Coronary artery (tissue), 2 donors: ENCODE data around the gene CRYGN.

Source experiments
- DNase-seq: peaks from one replicate; pipeline ENCODE4 v3.0.0-alpha.2; 2017; ENCODE audit warnings: low spot score
- H3K27ac ChIP-seq, 2 donors: fragments of 200-600 bp; sonication (generic); one replicate each; pipeline ENCODE4 v1.5.1; 2016 to 2019
- H3K4me3 ChIP-seq: fragments of 200-600 bp; sonication (generic); 2 replicates; pipeline ENCODE4 v1.5.1; 2016; ENCODE audit warnings: mild to moderate bottlenecking, moderate library complexity
- TF ChIP-seq, protein P1 (sequence below): fragments of 200-600 bp; sonication (generic); IDR thresholded peaks from one replicate; pipeline ENCODE4 v1.5.1; 2019; ENCODE audit warnings: antibody characterized with exemption

Gene CRYGN

DNA sequence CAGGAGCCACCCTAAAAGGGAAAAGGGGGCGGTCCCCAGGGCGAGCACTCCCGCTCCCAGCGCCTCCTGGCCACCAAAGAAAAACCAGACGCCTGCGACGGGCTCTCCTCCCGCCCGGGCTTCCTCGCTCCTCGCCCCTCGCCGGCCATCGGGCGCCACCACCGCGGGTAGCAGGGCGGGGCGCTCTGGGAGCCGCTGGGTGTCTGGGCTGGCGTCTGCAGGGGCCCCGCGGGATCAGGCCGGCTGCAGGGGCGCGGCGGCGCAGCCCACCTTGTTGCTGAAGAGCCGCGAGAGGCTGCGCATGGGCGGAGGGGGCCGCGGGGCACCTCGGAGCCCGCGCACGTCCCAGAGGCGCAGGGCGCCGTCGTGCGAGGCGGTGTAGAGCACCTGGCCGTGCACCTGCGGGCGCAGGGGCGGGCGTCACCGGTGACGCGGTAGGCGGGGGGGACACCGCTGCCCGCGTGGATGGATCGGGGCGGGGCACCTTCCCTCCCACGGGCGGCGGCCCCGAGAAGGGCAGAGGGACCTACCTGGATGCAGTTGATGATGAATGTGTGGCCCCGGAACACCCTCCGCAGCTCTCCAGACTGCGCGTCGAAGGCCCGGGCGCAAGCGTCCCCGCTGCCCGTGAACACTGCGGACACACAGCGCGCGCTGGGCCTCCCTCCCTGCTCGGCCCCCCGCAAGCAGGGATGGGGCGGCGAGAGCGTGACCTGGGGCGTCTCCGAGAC is 58.4 kb downstream of the CRYGN start:
- H3K27ac ChIP-seq: no peak overlapping the region
- TF ChIP-seq, protein P1, sequence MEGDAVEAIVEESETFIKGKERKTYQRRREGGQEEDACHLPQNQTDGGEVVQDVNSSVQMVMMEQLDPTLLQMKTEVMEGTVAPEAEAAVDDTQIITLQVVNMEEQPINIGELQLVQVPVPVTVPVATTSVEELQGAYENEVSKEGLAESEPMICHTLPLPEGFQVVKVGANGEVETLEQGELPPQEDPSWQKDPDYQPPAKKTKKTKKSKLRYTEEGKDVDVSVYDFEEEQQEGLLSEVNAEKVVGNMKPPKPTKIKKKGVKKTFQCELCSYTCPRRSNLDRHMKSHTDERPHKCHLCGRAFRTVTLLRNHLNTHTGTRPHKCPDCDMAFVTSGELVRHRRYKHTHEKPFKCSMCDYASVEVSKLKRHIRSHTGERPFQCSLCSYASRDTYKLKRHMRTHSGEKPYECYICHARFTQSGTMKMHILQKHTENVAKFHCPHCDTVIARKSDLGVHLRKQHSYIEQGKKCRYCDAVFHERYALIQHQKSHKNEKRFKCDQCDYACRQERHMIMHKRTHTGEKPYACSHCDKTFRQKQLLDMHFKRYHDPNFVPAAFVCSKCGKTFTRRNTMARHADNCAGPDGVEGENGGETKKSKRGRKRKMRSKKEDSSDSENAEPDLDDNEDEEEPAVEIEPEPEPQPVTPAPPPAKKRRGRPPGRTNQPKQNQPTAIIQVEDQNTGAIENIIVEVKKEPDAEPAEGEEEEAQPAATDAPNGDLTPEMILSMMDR: no peak
- no peak for DNase-seq
- peak overlapping the region; percentile 69 for H3K4me3 ChIP-seq

- TF ChIP-seq, protein P1: no peak
- DNase-seq: no peak
- Histone ChIP-seq H3K4me3 (peak overlapping the region; percentile 69), H3K27ac (no peak overlapping the region)
Observed at GRCh38 chr7:151381098-151381347, 58.9 kb downstream of the CRYGN start.

- Histone ChIP-seq H3K27ac (no peak overlapping the region), H3K4me3 (no peak overlapping the region)
- TF ChIP-seq, protein P1: no peak
- no peak for DNase-seq
Observed at GRCh38 chr7:151380199-151381097, 59.5 kb downstream of the CRYGN start.

GRCh38 chr7:151379534-151380198 is 60.3 kb downstream of the CRYGN start:
- no peak for DNase-seq
- TF ChIP-seq, protein P1: no peak
- H3K27ac ChIP-seq: no peak overlapping the region
- H3K4me3 ChIP-seq: no peak overlapping the region

DNA sequence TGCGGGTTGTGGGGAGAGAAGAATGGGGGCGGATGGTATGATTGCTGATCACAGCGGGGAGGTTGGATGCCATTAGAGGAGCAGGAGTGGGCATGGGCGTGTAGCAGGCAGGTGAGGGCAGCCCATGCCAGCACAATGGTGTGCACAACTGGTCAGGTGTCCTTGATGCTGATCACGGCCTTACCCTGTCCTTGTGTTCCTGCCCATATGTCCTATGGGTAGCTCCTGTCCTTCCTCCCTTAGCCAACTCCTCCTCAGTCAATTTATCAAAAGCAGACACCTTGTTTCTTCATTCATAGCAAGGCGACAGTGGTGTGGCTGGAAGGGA is 60.8 kb downstream of the CRYGN start:
- Histone ChIP-seq H3K27ac (no peak overlapping the region), H3K4me3 (no peak overlapping the region)
- DNase-seq: no peak
- TF ChIP-seq, protein P1: no peak
